ENCODE results near the gene ACOT8.
A peak's percentile ranks its signal among the peaks of the same experiment; 100 is the strongest.
"Not testable (repeated sequence)": the region's sequence is repeated elsewhere in the genome, so short reads cannot be mapped to it uniquely, and the experiment has no call there.

The ACOT8 gene

DNA sequence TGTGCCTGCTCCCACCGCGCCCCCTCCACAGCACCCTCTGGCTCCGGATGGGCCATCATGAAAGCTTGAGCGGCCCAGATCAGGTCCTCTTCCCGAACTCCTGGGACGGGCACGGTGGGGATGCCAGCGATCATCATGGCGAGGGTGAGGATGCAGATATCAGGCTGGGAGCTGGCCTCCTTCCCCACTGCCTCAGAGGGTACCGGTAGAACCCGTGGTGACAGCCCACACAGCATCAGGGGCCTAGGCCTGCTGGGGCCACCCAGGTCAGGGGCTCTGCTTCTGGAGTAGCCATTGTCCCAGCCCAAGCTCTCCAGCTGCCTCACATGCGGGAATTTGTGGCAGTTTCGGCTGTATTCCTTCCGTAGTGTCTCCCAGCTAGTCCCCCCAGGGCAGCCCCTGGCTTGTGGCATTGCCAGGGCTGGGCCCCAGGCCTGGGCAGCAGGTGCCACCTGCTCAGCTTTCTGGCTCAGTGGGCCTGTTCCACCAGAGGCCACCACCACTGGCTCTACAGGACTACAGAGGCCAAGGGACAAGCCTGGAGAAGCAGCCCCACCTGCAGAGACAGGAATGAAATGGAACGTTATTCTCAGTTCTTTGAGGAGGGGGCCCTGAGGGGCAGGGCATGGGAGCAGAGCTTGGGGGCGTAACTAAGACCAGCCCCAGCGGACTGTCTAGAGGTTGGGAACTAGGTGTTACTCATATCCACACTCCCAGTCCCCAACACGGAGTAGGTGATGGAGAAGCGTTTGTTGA lies 29.6 kb upstream of the ACOT8 start:
- no peak for DNase-seq

DNA sequence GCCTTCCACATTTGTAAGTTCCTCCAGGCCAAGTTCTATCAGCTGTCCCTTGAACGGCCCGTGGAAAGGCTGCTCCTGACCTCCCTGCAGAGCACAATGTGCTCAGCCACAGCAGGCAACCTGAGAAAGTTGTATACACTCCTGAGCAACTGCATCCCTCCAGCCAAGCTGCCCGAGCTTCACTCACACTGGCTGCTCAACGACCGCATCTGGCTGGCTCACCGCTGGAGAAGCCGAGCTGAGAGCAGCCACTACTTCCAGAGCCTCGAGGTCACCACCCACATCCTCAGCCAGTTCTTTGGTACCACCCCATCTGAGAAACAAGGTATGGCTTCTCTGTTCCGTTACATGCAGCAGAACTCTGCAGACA lies 25.9 kb upstream of the ACOT8 start:
- DNase-seq, result no peak

DNA sequence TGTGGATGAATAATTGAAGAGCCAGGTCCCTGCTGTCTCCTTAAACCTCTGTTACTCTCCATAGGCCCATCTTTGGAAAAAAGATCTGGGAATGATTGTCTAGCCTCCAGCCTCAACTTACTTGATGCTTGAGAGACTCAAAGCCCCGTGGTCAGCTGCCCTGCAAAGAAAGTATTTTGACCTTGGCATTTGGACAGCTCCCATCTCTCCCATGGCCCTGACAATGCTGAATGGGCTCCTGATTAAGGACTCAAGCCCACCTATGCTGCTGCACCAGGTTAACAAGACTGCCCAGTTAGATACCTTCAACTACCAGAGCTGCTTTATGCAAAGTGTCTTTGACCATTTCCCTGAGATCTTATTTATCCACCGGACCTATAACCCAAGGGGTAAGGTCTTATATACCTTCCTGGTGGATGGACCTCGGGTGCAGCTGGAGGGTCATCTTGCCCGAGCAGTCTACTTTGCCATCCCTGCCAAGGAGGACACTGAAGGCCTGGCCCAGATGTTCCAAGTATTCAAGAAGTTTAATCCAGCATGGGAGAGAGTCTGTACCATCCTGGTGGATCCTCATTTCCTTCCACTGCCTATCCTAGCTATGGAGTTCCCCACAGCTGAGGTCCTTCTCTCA lies 25.4 kb upstream of the ACOT8 start:
- no peak for DNase-seq

DNA sequence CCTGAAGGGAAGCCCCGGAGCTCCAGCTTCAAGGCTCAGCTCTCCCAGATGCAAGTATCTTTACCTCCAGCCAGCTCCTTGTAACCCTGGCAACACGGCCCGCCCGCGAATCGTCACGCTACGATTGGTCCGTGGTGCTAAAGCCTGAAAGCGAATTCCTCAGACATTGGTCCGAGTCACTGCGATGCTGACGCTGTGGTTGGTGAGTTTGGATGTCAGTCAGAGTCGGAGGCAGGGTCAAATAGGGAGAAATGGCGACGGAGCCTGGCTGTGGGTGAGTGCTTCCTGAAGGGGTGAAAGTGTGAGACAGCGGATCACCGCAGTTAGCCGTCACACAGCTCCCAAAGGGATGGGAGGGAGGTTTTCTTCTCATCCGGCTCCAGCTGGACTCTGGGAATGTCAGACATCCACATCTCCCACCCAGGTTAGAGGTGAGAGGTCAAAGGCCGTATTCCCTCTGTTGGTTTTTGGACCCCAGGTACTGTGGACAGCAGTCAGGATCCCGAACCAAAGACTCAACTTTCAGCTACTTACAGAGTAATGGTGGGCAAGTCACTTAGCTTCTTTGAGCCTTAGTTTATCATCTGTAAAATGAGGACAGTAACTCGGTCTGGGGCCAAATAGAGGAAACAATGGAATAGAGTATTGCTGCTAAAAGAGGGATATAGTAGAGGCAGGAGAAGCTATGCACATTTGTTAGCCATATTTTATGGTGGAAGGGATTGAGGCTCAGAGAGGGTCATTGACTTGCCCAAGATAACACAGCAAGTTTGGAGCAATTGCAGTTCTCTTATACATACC lies 24.0 kb upstream of the ACOT8 start, which contains the start of gene ZSWIM1:
ZSWIM1 (plus strand) TSS at position 240 of the 801 bp plus-strand sequence. CDS start 1,366 bp downstream, outside the sequence.
- peak; percentile 99 for DNase-seq

DNA sequence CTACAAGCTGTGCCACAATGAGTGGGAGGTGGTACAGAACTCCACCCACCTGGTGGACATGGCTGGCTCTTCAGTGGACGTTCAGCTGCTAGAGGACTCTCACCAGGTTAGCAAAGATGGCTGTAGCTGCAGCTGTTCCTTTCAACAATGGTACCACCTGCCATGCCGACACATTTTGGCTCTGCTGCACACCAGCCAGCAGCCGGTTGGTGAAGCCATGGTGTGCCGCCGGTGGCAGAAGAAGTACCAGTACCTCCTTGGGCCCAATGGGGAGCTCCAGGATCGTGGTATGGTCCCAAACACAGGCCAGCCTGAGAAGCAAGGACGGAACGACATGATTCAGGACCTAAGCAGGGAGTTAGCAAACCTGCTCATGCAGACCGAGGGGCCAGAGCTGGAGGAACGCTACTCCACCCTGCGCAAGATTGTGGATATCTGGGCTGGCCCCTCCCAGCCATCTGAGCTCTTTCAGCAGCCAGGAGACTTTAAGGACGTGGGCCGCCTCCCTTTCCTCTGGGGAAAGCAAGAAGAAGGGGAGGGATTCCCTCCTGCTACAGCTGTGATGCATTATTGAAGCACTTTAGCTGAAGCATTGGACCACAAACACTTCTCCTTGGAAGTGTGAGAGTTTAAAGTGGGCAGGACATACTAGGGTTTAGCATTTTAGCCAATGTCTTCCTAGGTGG lies 21.0 kb upstream of the ACOT8 start:
- DNase-seq, result no peak

DNA sequence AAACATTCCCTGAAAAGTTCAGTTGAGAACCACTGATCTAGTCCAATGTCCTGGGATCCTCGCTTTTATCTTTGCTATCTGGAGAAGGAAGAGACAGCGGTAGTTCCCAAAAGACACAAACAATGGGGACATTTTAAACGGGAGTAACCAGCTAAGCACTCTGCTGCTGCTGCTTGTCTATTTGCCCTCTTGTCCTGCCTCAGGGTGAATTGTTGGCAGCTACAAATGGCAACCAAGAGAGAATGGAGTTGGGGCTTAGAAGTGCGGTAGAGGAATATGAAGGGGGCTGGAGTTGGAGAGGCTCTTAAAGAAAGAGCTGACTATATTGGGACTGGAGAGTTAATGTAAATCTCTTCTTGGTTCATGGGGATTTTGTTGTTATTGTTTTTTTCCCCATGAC lies 17.4 kb upstream of the ACOT8 start:
- DNase-seq, result no peak

DNA sequence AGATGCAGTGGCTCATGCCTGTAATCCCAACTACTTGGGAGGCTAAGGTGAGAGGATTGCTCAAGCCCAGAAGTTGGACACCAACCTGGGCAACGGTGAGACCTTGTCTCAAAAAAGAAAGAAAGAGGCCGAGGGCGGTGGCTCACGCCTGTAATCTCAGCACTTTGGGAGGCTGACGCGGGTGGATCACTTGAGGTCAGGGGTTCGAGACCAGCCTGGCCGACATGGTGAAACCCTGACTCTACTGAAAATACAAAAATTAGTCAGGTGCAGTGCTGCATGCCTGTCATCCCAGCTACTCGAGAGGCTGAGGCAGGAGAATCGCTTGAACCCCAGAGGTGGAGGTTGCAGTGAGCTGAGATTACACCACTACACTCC lies 16.9 kb upstream of the ACOT8 start:
- DNase-seq, result not testable (repeated sequence)

DNA sequence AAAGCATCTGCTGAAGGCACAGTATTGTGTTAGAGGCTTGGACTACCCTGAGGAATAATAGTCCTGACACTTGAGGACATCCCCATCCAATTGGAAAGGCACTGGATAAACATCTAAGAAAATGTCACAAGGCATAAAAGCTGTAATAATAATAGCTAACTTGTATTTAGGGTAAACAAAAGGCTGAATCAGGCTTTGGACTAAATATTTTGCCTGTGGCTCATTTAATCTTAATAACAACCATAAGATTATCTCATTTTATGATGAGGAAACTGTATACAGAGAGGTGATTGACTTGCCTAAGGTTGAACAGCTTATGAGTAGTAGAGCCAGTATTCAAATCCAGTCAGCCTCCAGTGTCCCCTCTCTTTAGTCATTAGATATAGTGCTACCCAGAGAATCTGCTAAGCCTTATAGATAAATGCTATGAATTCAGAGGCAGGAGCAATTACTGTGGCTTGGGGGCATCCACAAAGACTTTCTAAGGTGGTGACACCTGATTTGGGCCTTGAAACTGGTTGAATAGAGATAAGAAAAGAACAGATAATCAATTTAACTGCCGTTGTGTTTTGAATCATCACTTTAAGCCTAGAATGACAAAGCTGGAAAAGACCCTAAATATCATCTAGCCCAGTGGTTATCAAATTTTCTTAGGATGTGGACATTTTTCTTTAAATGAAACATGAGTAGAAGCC lies 16.4 kb upstream of the ACOT8 start:
- DNase-seq, result no peak

- no peak for DNase-seq
Measured at GRCh38 chr20:45872626-45873025, 15.4 kb upstream of the ACOT8 start.

DNA sequence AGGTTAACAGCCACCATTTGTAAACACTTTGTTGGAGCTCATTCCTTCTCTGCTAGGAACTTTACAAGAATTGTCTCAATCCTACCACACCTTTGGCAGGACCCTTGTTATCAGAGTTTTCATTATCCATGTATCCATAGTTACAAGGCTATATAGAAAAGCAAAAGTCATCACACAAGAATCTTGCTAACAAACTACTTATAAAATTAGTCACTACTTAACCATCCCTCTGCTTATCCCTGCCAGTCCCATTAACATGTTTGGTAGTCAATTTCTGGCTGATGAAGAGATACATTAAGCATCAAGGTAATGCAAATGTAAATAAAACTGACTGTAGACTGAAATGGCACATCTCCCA lies 10.6 kb upstream of the ACOT8 start:
- DNase-seq, result no peak

DNA sequence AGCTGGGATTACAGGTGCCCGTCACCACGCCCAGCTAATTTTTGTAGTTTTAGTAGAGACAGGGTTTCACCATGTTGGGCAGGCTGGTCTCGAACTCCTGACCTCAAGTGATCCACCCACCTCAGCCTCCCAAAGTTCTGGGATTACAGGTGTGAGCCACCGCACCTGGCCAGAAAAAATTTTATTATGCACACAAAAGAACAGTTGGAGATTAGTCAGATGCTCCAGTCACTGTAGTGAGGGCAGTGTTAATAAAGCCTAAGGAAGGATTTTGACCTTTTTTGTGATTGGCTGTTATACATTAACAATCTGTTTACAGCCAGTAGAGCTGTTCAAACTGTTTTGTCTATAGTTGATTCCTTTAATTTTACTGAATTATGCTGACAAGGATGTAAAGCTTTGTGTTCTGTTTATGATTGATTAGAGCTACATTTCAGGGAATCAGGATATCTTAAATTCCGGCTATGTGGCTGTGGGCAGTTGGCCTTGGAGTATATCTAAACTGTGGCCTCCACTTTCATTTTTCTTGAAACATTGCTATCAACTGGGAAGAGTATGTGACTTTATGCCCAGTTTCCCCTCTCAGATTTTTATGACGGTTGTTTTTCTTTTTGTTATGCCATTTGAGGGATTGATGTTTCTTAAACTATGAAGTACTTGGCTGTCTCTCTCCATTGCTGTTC lies 10.1 kb upstream of the ACOT8 start:
- DNase-seq, result no peak

GRCh38 chr20:45866454-45866853 lies 9.3 kb upstream of the ACOT8 start:
- DNase-seq, result no peak

- no peak for DNase-seq
Measured at GRCh38 chr20:45863543-45864470, 6.6 kb upstream of the ACOT8 start.

- no peak for DNase-seq
Measured at GRCh38 chr20:45861221-45862075, 4.3 kb upstream of the ACOT8 start.

DNA sequence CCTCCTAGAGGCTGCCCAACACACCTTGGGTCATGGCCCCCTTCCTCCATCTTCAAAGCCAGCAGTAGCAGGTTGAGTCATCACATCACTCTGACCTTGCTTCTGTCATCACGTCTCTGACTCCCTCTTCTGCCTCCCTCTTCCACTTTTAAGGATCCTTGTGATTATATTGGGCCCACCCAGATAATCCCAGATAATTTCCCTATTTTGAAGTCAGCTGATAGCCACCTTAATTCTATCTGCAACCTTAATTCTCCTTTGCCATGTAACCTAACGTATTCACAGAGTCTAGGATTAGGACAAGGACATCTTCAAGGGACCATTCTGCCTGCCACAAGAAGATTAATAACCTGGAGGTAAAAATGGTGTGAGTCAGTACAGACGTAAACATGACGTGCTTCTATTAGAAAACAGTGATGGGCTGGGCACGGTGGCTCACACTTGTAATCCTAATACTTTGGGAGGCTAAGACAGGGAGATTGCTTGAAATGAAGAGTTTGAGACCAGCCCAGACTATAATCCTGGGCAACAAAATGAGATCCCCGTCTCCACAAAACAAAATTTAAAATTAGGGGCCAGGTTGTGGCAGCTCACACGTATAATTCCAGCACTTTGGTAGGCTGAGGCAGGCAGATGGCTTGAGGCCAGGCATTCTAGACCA lies 3.5 kb upstream of the ACOT8 start:
- DNase-seq, result no peak

DNA sequence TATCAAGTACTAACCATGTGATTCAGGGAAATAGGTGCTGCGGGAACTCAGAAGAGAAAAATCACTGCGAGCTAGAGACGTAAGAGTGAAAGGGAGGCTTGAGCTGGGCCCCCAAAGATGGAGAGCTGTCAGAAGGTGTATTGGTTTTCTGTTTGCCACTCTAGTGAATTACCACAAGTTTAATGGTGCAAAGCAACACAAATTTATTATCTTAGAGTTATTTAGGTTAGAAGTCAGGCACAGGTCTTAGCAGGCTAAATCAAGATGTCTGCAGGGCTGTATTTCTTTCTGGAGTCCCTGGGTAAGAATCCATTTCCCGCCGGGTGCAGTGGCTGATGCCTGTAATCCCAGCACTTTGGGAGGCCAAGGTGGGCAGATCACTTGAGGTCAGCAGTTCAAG lies 2.7 kb upstream of the ACOT8 start:
- no peak for DNase-seq

GRCh38 chr20:45857882-45858216 lies 657 bp upstream of the ACOT8 start:
- peak; percentile 57 for DNase-seq

DNA sequence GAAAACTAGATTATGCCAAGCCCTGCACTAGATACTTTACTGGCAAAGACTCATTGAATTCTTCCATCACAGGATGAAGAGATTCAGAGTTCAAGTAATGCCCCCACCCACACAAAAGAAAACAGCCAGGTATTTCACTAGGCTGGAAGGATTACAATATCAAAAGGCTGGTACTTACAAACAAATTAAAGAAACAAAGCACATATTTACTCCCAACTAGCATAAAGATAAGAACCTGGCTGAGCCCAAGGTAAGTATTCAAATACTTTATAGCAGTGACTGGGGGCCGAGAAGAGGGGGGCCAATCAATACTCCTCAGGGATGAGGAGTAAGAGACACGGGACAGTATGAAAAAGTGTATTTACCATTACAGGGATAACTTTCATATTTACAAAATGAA lies 3.7 kb downstream of the ACOT8 start:
- DNase-seq, result no peak

GRCh38 chr20:45852326-45852725 lies 4.9 kb downstream of the ACOT8 start:
- no peak for DNase-seq

DNA sequence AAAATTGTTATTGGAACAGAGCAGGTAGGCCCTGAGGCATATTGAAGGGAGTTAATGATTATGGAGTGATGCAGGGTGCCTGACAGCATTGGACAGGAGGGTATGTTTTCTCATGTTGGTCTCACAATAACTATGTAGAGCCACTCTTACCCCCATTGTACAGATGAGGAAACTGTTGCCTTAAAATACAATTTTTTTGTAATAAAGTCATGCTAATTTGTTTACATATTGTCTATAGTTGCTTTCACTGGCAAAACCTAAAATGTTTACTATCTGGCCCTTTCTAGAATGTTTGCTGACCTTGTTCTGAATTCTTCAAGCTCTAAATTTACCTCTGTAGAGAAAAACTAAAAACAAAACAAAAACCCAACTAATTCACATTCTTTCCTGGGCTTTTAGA lies 5.7 kb downstream of the ACOT8 start:
- no peak for DNase-seq
